H1 (cell line): ENCODE measurements around the gene HSPD1. TPM values are rescaled to one million over a fixed set of nuclear protein-coding genes. Genes with fewer than 3 reads are reported as not detected.

Experiments used
- CTCF ChIA-PET: fragments of 300-600 bp; sonication (Branson Sonifier 250); formaldehyde crosslinking; loops from one replicate; lab custom pipeline; 2021; ENCODE audit not compliant: partially characterized antibody; lab: Charles Lee
- POLR2A ChIA-PET: fragments of 300-600 bp; sonication (Branson Sonifier 250); formaldehyde crosslinking; loops from one replicate; lab custom pipeline; 2021; ENCODE audit warnings: inconsistent platforms; ENCODE audit not compliant: partially characterized antibody; lab: Charles Lee
- DNase-seq, 2 experiments: peaks; one replicate each; pipeline versions ENCODE4 v3.0.0 to v3.0.0-alpha.2; 2010 to 2022; ENCODE audit warnings: low spot score in 2 of 2, low read depth in 1 of 2, mixed read lengths in 1 of 2
- FAIRE-seq: peaks from 2 replicates; lab custom pipeline; 2011; peaks lifted over from hg19 to GRCh38; lab: Jason Lieb, UNC
- H2AFZ ChIP-seq: 2 replicates; pipeline ENCODE4 v1.8.1; 2012; ENCODE audit warnings: low read length, inconsistent platforms
- H2AK5ac ChIP-seq: 2 replicates; pipeline ENCODE4 v1.6.1; 2013; ENCODE audit warnings: low read depth, low read length
- H2BK120ac ChIP-seq: replicated peaks from 2 replicates; pipeline ENCODE3; 2013; ENCODE audit warnings: low read depth, low read length, inconsistent platforms
- H2BK12ac ChIP-seq: 2 replicates; pipeline ENCODE4 v1.6.1; 2013; ENCODE audit warnings: low read depth, low read length
- H2BK15ac ChIP-seq: 2 replicates; pipeline ENCODE4 v1.6.1; 2013; ENCODE audit warnings: low read length
- H2BK20ac ChIP-seq: 2 replicates; pipeline ENCODE4 v1.6.1; 2013; ENCODE audit warnings: low read length
- H2BK5ac ChIP-seq: 2 replicates; pipeline ENCODE4 v1.6.1; 2013; ENCODE audit warnings: low read depth, low read length
- H3K14ac ChIP-seq: 2 replicates; pipeline ENCODE4 v1.6.1; 2013; ENCODE audit warnings: inconsistent platforms; ENCODE audit not compliant: insufficient read length
- H3K18ac ChIP-seq: 2 replicates; pipeline ENCODE4 v1.6.1; 2013; ENCODE audit warnings: low read length; ENCODE audit errors: extremely low read depth
- H3K23ac ChIP-seq: 2 replicates; pipeline ENCODE4 v1.6.1; 2013; ENCODE audit warnings: inconsistent platforms; ENCODE audit not compliant: insufficient read length
- H3K23me2 ChIP-seq: 2 replicates; pipeline ENCODE4 v1.6.1; 2013; ENCODE audit warnings: low read depth, low read length
- H3K27ac ChIP-seq: 2 replicates; pipeline ENCODE4 v1.6.1; 2011; ENCODE audit warnings: low read depth, low read length, inconsistent platforms
- H3K27me3 ChIP-seq, 4 experiments: replicated peaks in 1 of 4; 1 replicate in 1 of 4; 2 replicates in 3 of 4; pipeline versions ENCODE4 v1.6.1 to v1.8.1; 2011 to 2013; ENCODE audit warnings: low read length in 3 of 4, mild to moderate bottlenecking in 3 of 4, inconsistent platforms in 2 of 4, mixed read lengths in 2 of 4, moderate library complexity in 1 of 4; ENCODE audit not compliant: control insufficient read depth in 3 of 4, insufficient read depth in 3 of 4; ENCODE audit errors: extremely low read depth in 1 of 4
- H3K36me3 ChIP-seq, 4 experiments: 2 replicates each; pipeline versions ENCODE4 v1.6.1 to v1.8.1; 2011 to 2013; ENCODE audit warnings: mild to moderate bottlenecking in 4 of 4, low read length in 3 of 4, moderate library complexity in 2 of 4, control low read depth in 1 of 4, inconsistent platforms in 1 of 4; ENCODE audit not compliant: insufficient read depth in 4 of 4, control insufficient read depth in 2 of 4
- H3K4ac ChIP-seq: replicated peaks from 2 replicates; pipeline ENCODE3; 2013; ENCODE audit warnings: low read length, low read depth, mixed read lengths, inconsistent platforms; ENCODE audit not compliant: insufficient read length
- H3K4me1 ChIP-seq, 4 experiments: replicated peaks in 1 of 4; 1 replicate in 1 of 4; 2 replicates in 3 of 4; pipeline versions ENCODE4 v1.6.1 to v1.8.1; 2011 to 2013; ENCODE audit warnings: low read length in 3 of 4, inconsistent platforms in 2 of 4, mixed read lengths in 1 of 4; ENCODE audit not compliant: insufficient read depth in 4 of 4, control insufficient read depth in 3 of 4
- H3K4me2 ChIP-seq, 2 experiments: 2 replicates each; pipeline versions ENCODE4 v1.6.1 to v1.8.1; 2011 to 2013; ENCODE audit warnings: low read depth in 2 of 2, low read length in 2 of 2, control low read depth in 1 of 2, inconsistent platforms in 1 of 2, mild to moderate bottlenecking in 1 of 2; ENCODE audit not compliant: insufficient read depth in 1 of 2
- H3K4me3 ChIP-seq, 4 experiments: fragments of 200-600, 300-600 bp in 1 of 4; sonication (generic), shearing (Covaris generic), sonication (Bioruptor Twin) in 1 of 4; 2 replicates each; pipeline versions ENCODE4 v1.5.1 to v1.8.1; 2011 to 2016; ENCODE audit warnings: low read length in 4 of 4, low read depth in 3 of 4, control low read depth in 2 of 4, inconsistent platforms in 2 of 4, mild to moderate bottlenecking in 2 of 4, mixed read lengths in 1 of 4, moderate library complexity in 1 of 4; ENCODE audit not compliant: insufficient read depth in 2 of 4; ENCODE audit errors: extremely low read depth in 1 of 4
- H3K56ac ChIP-seq: replicated peaks from 2 replicates; pipeline ENCODE3; 2013; ENCODE audit warnings: low read depth, mild to moderate bottlenecking, mixed read lengths, low read length, inconsistent platforms; ENCODE audit not compliant: insufficient read length
- H3K79me1 ChIP-seq: 2 replicates; pipeline ENCODE4 v1.6.1; 2013; ENCODE audit warnings: low read depth, low read length, control low read depth
- H3K79me2 ChIP-seq, 2 experiments: 2 replicates each; pipeline versions ENCODE4 v1.6.1 to v1.8.1; 2012 to 2013; ENCODE audit warnings: low read length in 2 of 2, mild to moderate bottlenecking in 2 of 2, inconsistent platforms in 1 of 2; ENCODE audit not compliant: insufficient read depth in 2 of 2, control insufficient read depth in 1 of 2
- H3K9ac ChIP-seq, 4 experiments: replicated peaks in 1 of 4; 1 replicate in 1 of 4; 2 replicates in 3 of 4; pipeline versions ENCODE4 v1.6.1 to v1.8.1; 2011 to 2013; ENCODE audit warnings: low read depth in 3 of 4, low read length in 3 of 4, control low read depth in 2 of 4, mild to moderate bottlenecking in 2 of 4, moderate library complexity in 2 of 4, inconsistent platforms in 1 of 4; ENCODE audit errors: extremely low read depth in 1 of 4
- H3K9me3 ChIP-seq, 2 experiments: 2 replicates each; pipeline versions ENCODE4 v1.6.1 to v1.8.1; 2012 to 2013; ENCODE audit warnings: mild to moderate bottlenecking in 2 of 2, moderate library complexity in 2 of 2, control low read depth in 1 of 2, inconsistent platforms in 1 of 2, low read depth in 1 of 2, low read length in 1 of 2, mixed read lengths in 1 of 2; ENCODE audit not compliant: insufficient read depth in 2 of 2
- H4K20me1 ChIP-seq, 2 experiments: replicated peaks in 1 of 2; 2 replicates each; pipeline versions ENCODE3 to v1.8.1; 2011 to 2013; ENCODE audit warnings: inconsistent platforms in 2 of 2, low read length in 2 of 2, mild to moderate bottlenecking in 1 of 2; ENCODE audit not compliant: insufficient read depth in 2 of 2, control insufficient read depth in 1 of 2
- H4K5ac ChIP-seq: 2 replicates; pipeline ENCODE4 v1.6.1; 2013; ENCODE audit warnings: low read length, low read depth, mixed read lengths, inconsistent platforms; ENCODE audit not compliant: insufficient read length
- H4K8ac ChIP-seq: 2 replicates; pipeline ENCODE4 v1.8.0; 2013; ENCODE audit warnings: mild to moderate bottlenecking, moderate library complexity, low read length, inconsistent platforms; ENCODE audit not compliant: insufficient read depth; ENCODE audit errors: extremely low read depth
- H4K91ac ChIP-seq: replicated peaks from 2 replicates; pipeline ENCODE3; 2013; ENCODE audit warnings: low read length, mixed read lengths, inconsistent platforms; ENCODE audit not compliant: insufficient read length
- ATF2 ChIP-seq: IDR thresholded peaks from 2 replicates; pipeline ENCODE4 v1.6.1; 2012; ENCODE audit warnings: low read length, inconsistent platforms
- HDAC2 ChIP-seq, 2 experiments: fragments of 300-600 bp in 1 of 2; sonication (generic) in 1 of 2; IDR thresholded peaks; 2 replicates each; pipeline ENCODE4 v1.6.1; 2011 to 2012; ENCODE audit warnings: low read depth in 2 of 2, low read length in 2 of 2, mild to moderate bottlenecking in 2 of 2, moderate library complexity in 2 of 2, borderline replicate concordance in 1 of 2, inconsistent platforms in 1 of 2
- POLR2AphosphoS5 ChIP-seq: IDR thresholded peaks from 2 replicates; pipeline ENCODE4 v1.6.1; 2011; ENCODE audit warnings: low read depth, low read length
- RAD21 ChIP-seq, 2 experiments: IDR thresholded peaks in 1 of 2; conservative IDR thresholded peaks in 1 of 2; 2 replicates each; pipeline ENCODE4 v1.6.1; 2011; ENCODE audit warnings: low read depth in 2 of 2, low read length in 2 of 2, improper control_type of control experiment in 1 of 2, inconsistent platforms in 1 of 2, mild to moderate bottlenecking in 1 of 2, moderate library complexity in 1 of 2
- SIN3A ChIP-seq, 2 experiments: IDR thresholded peaks in 1 of 2; conservative IDR thresholded peaks in 1 of 2; 2 replicates each; pipeline ENCODE4 v1.6.1; 2011 to 2012; ENCODE audit warnings: low read length in 2 of 2, improper control_type of control experiment in 1 of 2, low read depth in 1 of 2, mild to moderate bottlenecking in 1 of 2
- SIRT6 ChIP-seq: IDR thresholded peaks from one replicate; pipeline ENCODE4 v1.7.1; 2012; ENCODE audit warnings: low read length, inconsistent platforms
- TEAD4 ChIP-seq: IDR thresholded peaks from 2 replicates; pipeline ENCODE4 v1.6.1; 2012; ENCODE audit warnings: low read depth, low read length, inconsistent platforms, mixed read lengths
- YY1 ChIP-seq: IDR thresholded peaks from 2 replicates; pipeline ENCODE4 v1.6.1; 2011; ENCODE audit warnings: low read depth, mild to moderate bottlenecking, low read length
- WGBS, 2 experiments: shearing (Covaris generic) in 1 of 2; methylation state at CpG; one replicate each; pipeline versions ENCODE4 v1.1.6 to v1.1.7; 2013 to 2015; ENCODE audit warnings: low lambda C conversion rate in 2 of 2, mixed read lengths in 2 of 2, inconsistent platforms in 1 of 2, low coverage in 1 of 2, missing lambda C conversion rate in 1 of 2; ENCODE audit not compliant: insufficient replicate concordance in 2 of 2, insufficient coverage in 1 of 2, insufficient read length in 1 of 2; ENCODE audit errors: extremely low coverage in 1 of 2, missing lambda C conversion rate in 1 of 2; 5-methylcytosine and 5-hydroxymethylcytosine counted together
- polyA plus RNA-seq, 7 experiments: library from polyadenylated mRNA; depleted of rRNA in 3 of 7; stranded (reverse) in 5 of 7; unstranded in 2 of 7; fragments of >200 nt in 5 of 7; fragments of 200-250 nt in 2 of 7; gene quantifications; 1 replicate in 5 of 7; 2 replicates in 1 of 7; 4 replicates in 1 of 7; pipeline versions ENCODE4 v1.2.1 to v1.2.3, GENCODE V29; 2011 to 2013; ENCODE audit warnings: missing spikeins in 2 of 7, mixed read lengths in 2 of 7
- total RNA-seq: library from RNA; stranded (reverse); fragmentation: NEBNext Ultra II Directional; extraction: Animal tissue kit (Norgen Biotek cat#: 25700); gene quantifications from 2 replicates; pipeline ENCODE4 v1.2.1, GENCODE V29; 2021

HSPD1 gene
- total and polyA plus RNA-seq, 2 of the 8 experiments (the other 6 are each of a cell fraction or from before 2014, with no cell fraction given) = 221 to 1,108 TPM

GRCh38 chr2:197453914-197454398 lies 45.7 kb downstream of the HSPD1 start:
- CTCF ChIA-PET = interaction anchor here (1.4 to 1.6 kb wide), 2 partner anchors 14 to 18 kb away, joined by 3 to 4 read pairs; no protein-coding TSS in a partner anchor
- peaks cover 16 to 40% of the 10 kb centered on the region in 2 experiments for H3K79me2 ChIP-seq
- H3K4me1 ChIP-seq = peaks cover 0 to 5% (median 0%) of the 10 kb centered on the region in 4 experiments; a peak in 2 of 7 replicates
- no peak overlapping the region for H2BK120ac ChIP-seq
- H3K79me1 ChIP-seq = peaks cover 4% of the 10 kb centered on the region
- H3K18ac ChIP-seq = peak overlapping the region; percentile 64; the same call in 1 of the 2 replicates
- H3K23me2 ChIP-seq = peaks cover 3% of the 10 kb centered on the region
- H3K36me3 ChIP-seq = no peaks in the 10 kb centered on the region
- peak overlapping the region; percentile 91 for H4K8ac ChIP-seq
- peak overlapping the region; percentile 60 for H3K56ac ChIP-seq
- no peak overlapping the region for H3K14ac ChIP-seq
- no peaks in the 10 kb centered on the region for H3K27me3 ChIP-seq
- FAIRE-seq (no peak), DNase-seq (peak in 1 of 2 experiments; percentile 25)
- peaks cover 0 to 4% of the 10 kb centered on the region in 2 experiments for H4K20me1 ChIP-seq
- H2AK5ac ChIP-seq = no peak overlapping the region
- H3K4me2 ChIP-seq = peak overlapping the region; percentile 70 to 73
- H2BK15ac ChIP-seq = no peak overlapping the region
- POLR2A ChIA-PET = interaction anchor here (0.7 to 4.8 kb wide), 8 partner anchors 14 to 57 kb away, joined by 3 to 40 read pairs (median 4); partner anchors contain the start of genes HSPD1 and HSPE1
- no peak overlapping the region for H2BK20ac ChIP-seq
- no peak overlapping the region for H3K23ac ChIP-seq
- H3K27ac ChIP-seq = peak overlapping the region; percentile 87
- H4K5ac ChIP-seq = peak overlapping the region; percentile 61
- peak overlapping the region; percentile 87 to 97 (median 93) for H3K4me3 ChIP-seq
- H3K4ac ChIP-seq = no peak overlapping the region
- peak overlapping the region; percentile 78; the same call in 1 of the 2 replicates for H2BK12ac ChIP-seq
- H3K9ac ChIP-seq = peak overlapping the region in 3 of 4 experiments; percentile 89 to 92 (median 90); a peak in 6 of 7 replicates
- peak overlapping the region; percentile 36 for H4K91ac ChIP-seq
- H3K9me3 ChIP-seq = peaks cover 0 to 3% of the 10 kb centered on the region in 2 experiments; a peak in 1 of 4 replicates
- H2AFZ ChIP-seq = peak overlapping the region; percentile 86; the same call in 1 of the 2 replicates
- H2BK5ac ChIP-seq = peak overlapping the region; percentile 86; the same call in 1 of the 2 replicates
- WGBS, 2 experiments = 2% methylated on average over 11 of the region's 11 CpGs; no CpG with 5 or more reads in 1 of the 2 experiments
- TF ChIP-seq SIRT6 = no peak
- no peak for TF ChIP-seq RAD21 (IDR thresholded peaks at IDR 0.05 in 1 of 2, conservative IDR thresholded peaks at IDR 0.05 in 1 of 2; ENCODE audit: low read depth in 2 of 2, low read length in 2 of 2)
- no peak for TF ChIP-seq TEAD4
- TF ChIP-seq SIN3A (conservative IDR thresholded peaks at IDR 0.05 in 1 of 2, IDR thresholded peaks at IDR 0.05 in 1 of 2; ENCODE audit: low read depth in 1 of 2, low read length in 2 of 2) = no peak
- TF ChIP-seq HDAC2 (IDR thresholded peaks at IDR 0.05; ENCODE audit: borderline replicate concordance in 1 of 2, low read depth in 2 of 2, low read length in 2 of 2) = no peak
- no peak for TF ChIP-seq ATF2
- no peak for TF ChIP-seq YY1
- no peak for TF ChIP-seq POLR2AphosphoS5
